Measurements from ENCODE around the gene ASCL3. TPM values are rescaled to one million over a fixed set of nuclear protein-coding genes. Genes with fewer than 3 reads are reported as not detected.

The ASCL3 gene
- total and polyA plus RNA-seq, 2 experiments from 2014 or later = not detected

GRCh38 chr11:8926236-8926635 is 16.6 kb downstream of the ASCL3 start (continued):
- no peak for TF ChIP-seq ZNF462 (CRISPR knock-in tag; IDR thresholded peaks at IDR 0.05)
- no peak for TF ChIP-seq POLR2AphosphoS5 (IDR thresholded peaks at IDR 0.05; ENCODE audit: low read depth)
- no peak for TF ChIP-seq EZH2 (IDR thresholded peaks at IDR 0.05; ENCODE audit: low read depth, unreplicated experiment)
- no peak for TF ChIP-seq ETS1 (IDR thresholded peaks at IDR 0.05)
- no peak for TF ChIP-seq CREB1 (CRISPR knock-in tag; IDR thresholded peaks at IDR 0.05; ENCODE audit: low read depth)
- no peak for TF ChIP-seq STAT1 (IDR thresholded peaks at IDR 0.05; ENCODE audit: unreplicated experiment)
- TF ChIP-seq JUNB (IDR thresholded peaks at IDR 0.05; ENCODE audit: unreplicated experiment) = no peak
- TF ChIP-seq REST (IDR thresholded peaks at IDR 0.05; ENCODE audit: unreplicated experiment) = no peak
- TF ChIP-seq NANOG (IDR thresholded peaks at IDR 0.05; ENCODE audit: borderline replicate concordance) = no peak
- TF ChIP-seq ZNF114 (CRISPR knock-in tag; IDR thresholded peaks at IDR 0.05) = no peak
